ENCODE measurements around the gene UBAC1. TPM values are rescaled to one million over a fixed set of nuclear protein-coding genes. Genes with fewer than 3 reads are reported as not detected.
A peak's percentile ranks its signal among the peaks of the same experiment; 100 is the strongest.
"Not testable (repeated sequence)": the region's sequence is repeated elsewhere in the genome, so short reads cannot be mapped to it uniquely, and the experiment has no call there.

UBAC1 gene
- total RNA-seq, 1 experiment from 2014 or later: 145 TPM

- DNase-seq (ENCODE audit: low spot score): no peak
Observed at GRCh38 chr9:135901826-135902225, 59.3 kb downstream of the UBAC1 start.

GRCh38 chr9:135901031-135901758 lies 60.0 kb downstream of the UBAC1 start:
- no peak for DNase-seq (ENCODE audit: low spot score)

GRCh38 chr9:135898634-135899407 lies 62.4 kb downstream of the UBAC1 start:
- DNase-seq (ENCODE audit: low spot score): no peak

- no peak for DNase-seq (ENCODE audit: low spot score)
Observed at GRCh38 chr9:135896626-135897025, 64.5 kb downstream of the UBAC1 start.

- no peak for DNase-seq (ENCODE audit: low spot score)
Observed at GRCh38 chr9:135896205-135896604, 65.0 kb downstream of the UBAC1 start.

- no peak for DNase-seq (ENCODE audit: low spot score)
Observed at GRCh38 chr9:135895202-135895848, 65.8 kb downstream of the UBAC1 start.

- DNase-seq (ENCODE audit: low spot score): no peak
Observed at GRCh38 chr9:135893104-135893503, 68.1 kb downstream of the UBAC1 start.

GRCh38 chr9:135892327-135892726 lies 68.8 kb downstream of the UBAC1 start:
- DNase-seq (ENCODE audit: low spot score): not testable (repeated sequence)

GRCh38 chr9:135891027-135891631 lies 70.0 kb downstream of the UBAC1 start:
- DNase-seq (ENCODE audit: low spot score): no peak

- no peak for DNase-seq (ENCODE audit: low spot score)
Observed at GRCh38 chr9:135890190-135891026, 70.8 kb downstream of the UBAC1 start.

- DNase-seq (ENCODE audit: low spot score): no peak
Observed at GRCh38 chr9:135889564-135890189, 71.5 kb downstream of the UBAC1 start.

- DNase-seq (ENCODE audit: low spot score): no peak
Observed at GRCh38 chr9:135888766-135889394, 72.3 kb downstream of the UBAC1 start.

GRCh38 chr9:135888126-135888765 lies 72.9 kb downstream of the UBAC1 start:
- no peak for DNase-seq (ENCODE audit: low spot score)

- no peak for DNase-seq (ENCODE audit: low spot score)
Observed at GRCh38 chr9:135887585-135888050, 73.6 kb downstream of the UBAC1 start.

- peak; percentile 66 for DNase-seq (ENCODE audit: low spot score)
Observed at GRCh38 chr9:135887021-135887507, 74.1 kb downstream of the UBAC1 start.

GRCh38 chr9:135886147-135886981 lies 74.8 kb downstream of the UBAC1 start:
- no peak for DNase-seq (ENCODE audit: low spot score)

- DNase-seq (ENCODE audit: low spot score): peak; percentile 32
Observed at GRCh38 chr9:135885100-135885853, 75.9 kb downstream of the UBAC1 start.

Data from A172 (cell line).